Stimulated activated CD4-positive, alpha-beta T cell treated with anti-CD3 and anti-CD28 coated beads, Interleukin-12 subunit alpha, Interleukin-12 subunit beta, amount 100 ng/mL, for 24 hours (primary cell): ENCODE measurements around the gene EXO1.
"Not testable (repeated sequence)": the region's sequence is repeated elsewhere in the genome, so short reads cannot be mapped to it uniquely, and the experiment has no call there.

Source experiments
- DNase-seq, 2 experiments: peaks; one replicate each; pipeline ENCODE4 v3.0.0-alpha.2; 2020; ENCODE audit warnings: low read depth in 2 of 2

Gene EXO1

GRCh38 chr1:241836941-241837340, 11.1 kb upstream of the EXO1 start:
- no peak for DNase-seq

- DNase-seq = no peak
Measured at GRCh38 chr1:241837416-241837815, 10.6 kb upstream of the EXO1 start.

- no peak for DNase-seq
Measured at GRCh38 chr1:241837901-241838300, 10.1 kb upstream of the EXO1 start.

- no peak for DNase-seq
Measured at GRCh38 chr1:241838897-241839296, 9.1 kb upstream of the EXO1 start.

GRCh38 chr1:241839369-241839979, 8.5 kb upstream of the EXO1 start:
- DNase-seq = no peak

GRCh38 chr1:241840164-241840563, 7.8 kb upstream of the EXO1 start:
- no peak for DNase-seq

- no peak for DNase-seq
Measured at GRCh38 chr1:241841691-241842090, 6.3 kb upstream of the EXO1 start.

- no peak for DNase-seq
Measured at GRCh38 chr1:241842565-241842964, 5.4 kb upstream of the EXO1 start.

GRCh38 chr1:241844593-241844992, 3.4 kb upstream of the EXO1 start:
- DNase-seq = no peak

- no peak for DNase-seq
Measured at GRCh38 chr1:241846375-241846774, 1.6 kb upstream of the EXO1 start.

GRCh38 chr1:241846862-241847539, 1.0 kb upstream of the EXO1 start:
- no peak for DNase-seq

- no peak for DNase-seq
Measured at GRCh38 chr1:241847540-241847795, 536 bp upstream of the EXO1 start.

- DNase-seq = no peak
Measured at GRCh38 chr1:241848686-241849344, 811 bp downstream of the EXO1 start.

GRCh38 chr1:241849345-241849695, 1.3 kb downstream of the EXO1 start:
- no peak for DNase-seq

GRCh38 chr1:241855545-241856140, 7.6 kb downstream of the EXO1 start:
- DNase-seq = not testable (repeated sequence)

GRCh38 chr1:241857131-241857530, 9.1 kb downstream of the EXO1 start:
- DNase-seq = no peak

- no peak for DNase-seq
Measured at GRCh38 chr1:241860922-241861321, 12.9 kb downstream of the EXO1 start.

GRCh38 chr1:241869022-241869421, 21.0 kb downstream of the EXO1 start:
- no peak for DNase-seq

- no peak for DNase-seq
Measured at GRCh38 chr1:241870336-241870735, 22.3 kb downstream of the EXO1 start.

GRCh38 chr1:241870746-241871430, 22.9 kb downstream of the EXO1 start:
- DNase-seq = no peak

GRCh38 chr1:241881440-241881839, 33.4 kb downstream of the EXO1 start:
- no peak for DNase-seq

GRCh38 chr1:241883159-241883558, 35.2 kb downstream of the EXO1 start:
- no peak for DNase-seq

GRCh38 chr1:241888232-241888631, 40.2 kb downstream of the EXO1 start:
- no peak for DNase-seq
